Fibroblast of skin of back (primary cell): Measurements from ENCODE around the gene BLOC1S6. TPM values are rescaled to one million over a fixed set of nuclear protein-coding genes. Genes with fewer than 3 reads are reported as not detected.
A peak's percentile ranks its signal among the peaks of the same experiment; 100 is the strongest.

Experiments used
- DNase-seq: peaks from one replicate; pipeline ENCODE4 v3.0.0-alpha.2; 2013
- polyA plus RNA-seq, 2 experiments: library from polyadenylated mRNA; unstranded; fragments of 120-200 nt; gene quantifications; one replicate each; pipeline ENCODE4 v1.2.1, GENCODE V29; 2013; ENCODE audit not compliant: insufficient read length in 2 of 2

BLOC1S6 gene, protein sequence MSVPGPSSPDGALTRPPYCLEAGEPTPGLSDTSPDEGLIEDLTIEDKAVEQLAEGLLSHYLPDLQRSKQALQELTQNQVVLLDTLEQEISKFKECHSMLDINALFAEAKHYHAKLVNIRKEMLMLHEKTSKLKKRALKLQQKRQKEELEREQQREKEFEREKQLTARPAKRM
- 68.5 TPM for polyA plus RNA-seq (2013, experiment 1 of 2; ENCODE audit: insufficient read length)
- 68.3 TPM for polyA plus RNA-seq (2013, experiment 2 of 2; ENCODE audit: insufficient read length)

DNA sequence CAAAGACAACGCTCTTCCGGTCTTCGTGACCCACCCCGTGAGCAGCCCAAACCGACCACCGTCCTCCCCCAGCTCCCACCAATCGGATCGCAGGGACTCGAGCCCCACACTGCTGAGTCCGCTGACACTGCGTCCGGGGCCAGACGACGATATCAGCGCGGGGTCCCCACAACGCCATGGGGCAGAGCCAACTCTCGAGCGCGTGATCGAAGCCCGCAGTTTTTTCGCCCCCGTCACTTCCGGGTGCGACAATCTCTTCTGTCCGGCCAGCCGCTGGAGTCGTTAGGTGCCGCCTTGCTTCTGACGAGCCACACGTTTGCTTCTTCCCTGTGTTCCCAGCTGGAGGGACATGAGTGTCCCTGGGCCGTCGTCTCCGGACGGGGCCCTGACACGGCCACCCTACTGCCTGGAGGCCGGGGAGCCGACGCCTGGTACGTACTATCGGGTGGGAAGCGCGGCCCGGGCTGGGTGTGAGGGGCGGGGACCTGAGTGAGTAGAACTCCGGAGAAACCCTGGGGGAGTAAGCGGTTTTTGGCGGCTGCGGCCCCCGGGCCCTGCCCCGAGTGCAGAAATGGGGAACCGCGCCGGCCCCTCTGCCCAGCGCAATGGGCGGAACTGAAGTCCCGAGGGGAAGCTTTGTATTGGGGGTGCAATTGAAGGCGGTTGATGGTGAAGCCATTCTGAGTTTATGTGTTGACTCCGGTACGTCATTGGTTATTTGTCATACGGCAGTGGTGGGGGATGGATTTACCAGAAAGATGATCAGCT lies at the start of gene BLOC1S6:
Gene BLOC1S6, plus strand, starts transcription at position 285 of the 768 bp plus-strand sequence. Its CDS starts 65 bp downstream, at position 350.
- peak; percentile 93 for DNase-seq

DNA sequence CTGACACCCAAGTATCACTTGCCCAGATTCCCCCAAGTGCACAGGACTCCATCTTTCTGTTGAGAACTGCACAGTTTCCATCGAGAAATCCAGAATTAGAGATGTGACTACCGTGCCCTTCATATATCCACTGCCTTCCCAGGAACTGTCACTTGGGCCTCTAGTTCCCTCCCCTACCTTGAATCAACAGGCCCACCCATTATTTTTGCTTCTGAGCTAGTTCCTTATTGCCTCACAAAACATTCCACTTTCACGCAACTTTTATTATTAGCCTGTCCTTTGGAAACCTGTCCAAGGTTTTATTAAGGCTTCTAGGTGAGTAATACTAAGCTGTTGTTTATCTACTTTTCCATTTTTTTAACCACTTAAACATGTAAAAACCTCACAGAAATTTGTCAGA lies 47.5 kb upstream of the BLOC1S6 start:
- DNase-seq: no peak

DNA sequence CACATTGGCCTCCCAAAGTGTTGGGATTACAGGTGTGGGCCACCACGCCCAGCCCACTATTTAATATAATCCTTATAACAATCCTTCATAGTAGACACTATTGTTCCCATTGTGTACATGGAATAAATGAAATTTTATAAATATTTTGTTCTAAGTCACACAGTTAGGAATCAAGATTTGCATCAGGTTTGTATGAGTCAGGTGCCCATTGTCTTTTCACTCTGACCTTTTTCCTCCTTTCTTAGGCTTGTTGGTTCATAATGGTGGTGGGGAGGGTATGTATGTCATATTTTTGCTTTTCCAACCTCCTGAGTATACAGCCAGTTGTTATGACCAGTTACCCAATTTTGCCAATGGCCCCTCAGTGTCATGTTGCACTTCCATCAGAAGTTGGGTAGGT lies 46.6 kb upstream of the BLOC1S6 start:
- DNase-seq: no peak

DNA sequence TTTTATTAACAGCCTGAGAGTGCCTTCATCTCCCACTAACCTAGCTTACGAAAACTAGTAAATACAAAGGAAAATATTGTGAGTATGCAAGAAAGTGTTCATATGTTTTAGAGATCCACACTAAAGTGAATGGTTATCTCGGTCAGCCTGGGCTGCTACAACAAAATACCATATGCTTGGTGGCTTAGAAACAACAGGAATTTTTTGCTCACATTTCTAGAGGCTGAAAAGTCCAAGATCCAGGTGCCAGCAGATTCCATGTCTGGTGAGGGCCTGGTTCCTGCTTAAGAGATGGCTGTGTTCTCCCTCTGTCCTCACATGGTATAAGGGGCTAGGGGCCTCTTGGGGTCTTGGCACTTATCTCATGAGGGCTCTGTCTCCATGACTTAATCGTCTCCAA lies 44.1 kb upstream of the BLOC1S6 start:
- DNase-seq: no peak

DNA sequence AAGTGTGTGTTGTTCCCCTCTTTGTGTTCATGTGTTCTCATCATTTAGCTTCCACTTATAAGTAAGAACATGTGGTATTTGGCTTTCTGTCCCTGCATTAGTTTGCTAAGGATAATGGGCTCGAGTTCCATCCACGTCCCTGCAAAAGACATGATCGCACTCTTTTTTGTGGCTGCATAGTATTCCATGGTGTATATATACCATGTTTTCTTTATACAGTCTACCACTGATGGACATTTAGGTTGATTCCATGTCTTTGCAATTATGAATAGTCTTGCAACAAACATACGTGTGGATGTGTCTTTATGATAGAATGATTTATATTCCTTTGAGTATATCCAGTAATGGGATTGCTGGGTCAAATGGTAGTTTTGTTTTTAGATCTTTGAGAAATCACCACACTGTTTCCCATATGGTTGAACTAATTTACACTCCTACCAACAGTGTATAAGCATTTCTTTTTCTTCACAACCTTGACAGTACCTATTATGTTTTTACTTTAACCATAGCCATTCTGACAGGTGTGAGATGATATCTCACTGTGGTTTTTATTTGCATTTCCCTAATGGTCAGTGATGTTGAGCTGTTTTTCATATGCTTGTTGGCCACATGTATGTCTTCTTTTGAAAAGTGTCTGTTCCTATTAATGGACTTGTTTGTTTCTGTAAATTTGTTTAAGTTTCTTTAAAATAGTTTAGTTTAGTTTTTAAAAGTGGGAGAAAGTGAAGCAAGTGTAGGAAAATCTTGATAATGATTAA lies 42.7 kb upstream of the BLOC1S6 start:
- DNase-seq: no peak

DNA sequence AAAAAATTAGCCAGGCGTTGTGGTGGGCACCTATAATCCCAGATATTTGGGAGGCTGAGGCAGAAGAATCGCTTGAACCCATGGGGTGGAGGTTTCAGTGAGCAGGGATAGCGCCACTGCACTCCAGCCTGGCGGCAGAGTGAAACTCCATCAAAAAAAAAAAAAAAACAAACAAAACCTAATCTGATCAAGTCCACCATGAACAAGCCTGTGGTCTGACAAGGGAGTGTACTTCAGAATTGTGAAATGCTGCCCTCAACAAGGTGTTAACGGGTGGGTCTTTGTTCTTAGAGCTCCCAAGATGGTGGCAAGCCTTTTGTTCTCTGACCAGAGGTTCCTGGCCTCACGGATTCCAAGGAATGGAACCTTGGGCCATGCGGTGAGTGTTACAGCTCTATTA lies 40.4 kb upstream of the BLOC1S6 start:
- no peak for DNase-seq

DNA sequence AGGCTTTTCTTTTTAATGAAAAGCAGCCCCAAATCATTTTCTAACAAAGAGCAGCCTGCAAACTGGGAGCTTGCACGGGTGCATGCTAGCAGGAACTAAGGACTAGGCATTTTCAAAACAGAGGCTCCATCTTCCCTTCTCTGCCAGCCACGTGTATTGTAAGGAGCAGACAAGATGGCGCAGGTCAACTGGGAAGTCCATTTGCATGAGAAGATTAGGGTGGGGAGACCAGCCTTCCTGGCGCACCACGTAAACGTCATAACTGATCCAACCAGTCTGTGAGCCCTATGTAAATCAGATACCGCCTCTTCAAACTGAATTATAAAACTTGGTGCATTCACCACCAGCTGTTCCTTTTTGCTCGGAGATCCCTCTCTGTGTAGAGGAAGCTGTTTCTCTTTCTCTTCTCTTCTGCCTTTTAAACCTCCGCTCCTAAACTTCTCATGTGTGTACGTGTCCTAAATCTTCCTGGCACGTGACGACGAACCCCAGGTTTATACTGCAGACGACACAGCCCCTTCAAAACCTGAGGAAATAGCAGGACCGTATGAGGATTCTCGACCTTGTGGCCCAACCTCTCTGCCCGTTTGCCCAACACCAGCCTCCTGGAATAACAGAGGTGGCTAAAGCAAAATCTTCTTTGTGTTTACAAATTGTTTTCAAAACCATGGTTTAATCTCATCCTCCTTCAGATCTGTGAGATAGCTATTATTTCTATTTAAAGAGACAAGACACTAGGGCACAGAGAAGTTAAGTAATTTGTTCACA lies 38.2 kb upstream of the BLOC1S6 start:
- peak; percentile 6 for DNase-seq

DNA sequence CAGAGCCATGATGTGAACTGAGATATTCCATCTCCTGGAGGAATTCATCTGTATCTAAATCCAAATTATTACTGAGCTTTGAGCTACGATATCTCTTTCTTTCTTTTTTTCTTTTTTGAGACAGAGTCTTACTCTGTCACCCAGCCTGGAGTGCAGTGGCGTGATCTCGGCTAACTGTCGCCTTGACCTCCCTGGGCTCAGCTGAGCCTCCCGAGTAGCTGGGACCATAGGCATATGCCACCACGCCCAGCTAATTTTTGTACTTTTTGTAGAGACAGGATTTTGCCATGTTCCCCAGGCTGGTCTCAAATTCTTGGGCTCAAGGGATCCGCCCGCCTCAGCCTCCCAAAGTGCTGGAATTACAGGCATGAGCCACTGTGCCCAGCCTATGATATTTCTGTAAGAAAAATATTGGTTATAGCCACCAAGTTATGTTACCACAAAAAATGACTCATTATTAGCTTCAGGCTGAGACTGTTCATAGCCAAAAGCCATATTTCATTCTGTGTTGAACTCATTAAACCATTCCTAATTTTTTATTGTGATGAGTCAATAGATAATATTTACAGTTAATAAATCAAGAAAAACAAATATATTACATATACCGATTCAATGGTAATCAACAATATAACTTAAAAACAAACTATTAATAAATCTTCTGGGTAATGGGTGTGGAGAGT lies 37.5 kb upstream of the BLOC1S6 start:
- DNase-seq: peak; percentile 92

DNA sequence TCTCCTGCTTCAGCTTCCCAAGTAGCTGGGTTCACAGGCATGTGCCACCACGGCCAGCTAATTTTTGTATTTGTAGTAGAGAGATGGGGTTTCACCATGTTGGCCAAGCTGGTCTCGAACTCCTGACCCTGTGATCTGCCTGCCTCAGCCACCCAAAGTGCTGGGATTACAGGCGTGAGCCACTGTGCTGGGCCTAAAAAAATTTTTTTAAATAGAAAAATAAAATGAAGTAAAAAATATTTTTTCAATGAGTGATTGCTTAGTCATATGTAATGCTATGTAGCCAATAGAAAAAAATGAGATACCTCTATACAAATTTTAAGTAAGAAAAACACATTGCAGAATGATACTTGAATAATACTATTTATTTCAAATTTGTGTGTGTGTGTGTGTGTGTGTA lies 36.7 kb upstream of the BLOC1S6 start:
- peak; percentile 89 for DNase-seq

DNA sequence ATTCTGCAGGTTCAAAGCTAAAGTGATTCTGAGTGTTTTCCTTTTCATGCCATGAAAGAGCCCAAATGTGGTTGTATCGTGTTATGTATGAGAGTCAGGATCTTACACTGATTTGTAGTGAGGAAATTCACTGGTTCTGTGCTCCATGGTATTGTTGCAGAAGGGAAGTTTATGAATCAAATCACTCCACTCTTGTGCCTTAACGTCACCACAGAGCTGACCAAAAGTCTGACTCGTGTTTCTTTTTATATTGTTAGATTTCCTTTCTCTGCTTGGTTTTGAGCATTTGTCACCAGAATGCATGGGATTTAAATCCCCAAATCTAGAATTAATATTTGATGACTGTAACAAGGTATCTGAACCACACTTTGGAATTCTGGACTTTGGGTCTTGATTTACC lies 35.5 kb upstream of the BLOC1S6 start:
- peak; percentile 57 for DNase-seq

DNA sequence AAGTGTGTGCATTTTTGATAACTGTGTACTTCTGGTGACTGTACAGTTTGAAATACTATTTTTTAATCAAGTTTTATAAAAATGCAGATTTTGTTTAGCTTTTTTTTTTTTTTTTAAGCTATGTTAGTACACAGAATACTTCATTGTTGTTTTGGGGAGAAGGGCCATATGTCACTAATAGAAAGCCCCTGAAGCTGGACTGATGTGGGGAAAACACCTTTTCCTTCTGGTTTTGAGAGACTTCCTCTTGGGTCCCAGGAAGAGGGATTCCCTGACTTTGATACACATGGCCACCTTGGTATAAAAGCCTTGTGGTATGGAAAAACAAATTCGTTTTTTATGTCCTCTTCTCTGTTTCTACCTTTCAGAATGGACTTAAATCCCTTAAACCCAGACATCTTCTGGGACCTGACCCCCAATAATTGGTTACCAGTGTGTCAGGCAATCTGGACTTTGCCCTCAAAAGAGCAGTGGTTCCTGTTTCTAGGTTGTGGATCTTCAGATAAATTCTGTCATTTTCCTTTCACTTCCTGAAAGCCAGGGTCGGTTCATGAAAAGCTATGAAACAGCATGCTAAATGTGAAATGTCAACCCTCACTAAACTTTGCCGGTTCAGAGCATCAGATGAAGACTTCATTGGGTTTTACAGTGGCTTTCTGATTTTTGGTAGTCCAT lies 31.1 kb upstream of the BLOC1S6 start:
- DNase-seq: no peak

DNA sequence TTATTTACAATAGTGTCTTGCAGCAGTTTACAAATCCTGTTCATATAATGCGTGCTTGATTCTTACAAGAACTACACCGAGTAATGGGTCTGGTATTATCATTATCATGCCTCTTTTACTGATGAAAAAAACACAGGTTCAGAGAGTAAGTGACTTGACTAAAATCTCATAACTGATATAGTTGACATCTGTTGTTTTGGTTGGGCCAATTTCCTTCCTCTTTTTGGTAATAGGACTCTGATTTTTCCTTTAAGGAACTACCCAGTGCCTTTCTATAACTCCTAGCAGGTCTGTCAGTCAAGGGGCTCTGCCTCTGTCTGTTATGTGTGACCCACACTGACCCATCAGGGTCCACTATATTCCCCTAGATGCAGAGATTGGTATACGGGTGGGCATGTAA lies 14.6 kb upstream of the BLOC1S6 start:
- no peak for DNase-seq

DNA sequence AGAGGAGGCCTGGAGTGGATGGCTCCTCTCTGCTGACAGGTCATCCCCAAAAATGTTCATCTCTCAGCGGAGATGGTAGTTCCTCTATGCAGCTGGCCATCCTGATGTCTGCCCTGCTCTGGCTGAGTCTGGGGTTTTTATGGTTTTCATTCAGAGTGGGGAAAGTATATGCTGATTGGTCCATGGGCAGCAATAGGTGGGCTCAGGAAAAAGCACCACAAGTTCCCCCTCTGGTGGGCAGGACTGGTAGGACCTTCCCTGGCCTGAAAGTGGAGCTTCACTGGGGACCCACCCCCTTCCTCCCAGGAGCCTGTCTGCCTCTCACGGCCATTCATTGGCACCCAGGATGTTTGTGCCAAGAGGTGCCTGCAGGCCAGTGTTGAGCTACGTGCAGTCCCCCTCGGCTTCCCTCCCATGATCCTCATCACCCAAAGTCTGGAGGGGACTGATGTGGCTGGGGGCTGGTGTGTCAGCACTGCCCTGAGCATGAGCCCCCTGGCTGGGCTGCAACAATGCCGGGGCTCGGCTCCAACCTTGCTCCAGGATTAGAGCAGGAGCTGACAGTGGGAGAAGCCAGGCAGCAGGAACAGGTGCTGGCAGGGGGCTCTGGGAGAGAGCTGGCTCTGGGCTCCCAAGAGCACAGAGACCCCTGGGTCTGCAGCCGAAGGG lies 13.1 kb upstream of the BLOC1S6 start:
- DNase-seq: peak; percentile 41

DNA sequence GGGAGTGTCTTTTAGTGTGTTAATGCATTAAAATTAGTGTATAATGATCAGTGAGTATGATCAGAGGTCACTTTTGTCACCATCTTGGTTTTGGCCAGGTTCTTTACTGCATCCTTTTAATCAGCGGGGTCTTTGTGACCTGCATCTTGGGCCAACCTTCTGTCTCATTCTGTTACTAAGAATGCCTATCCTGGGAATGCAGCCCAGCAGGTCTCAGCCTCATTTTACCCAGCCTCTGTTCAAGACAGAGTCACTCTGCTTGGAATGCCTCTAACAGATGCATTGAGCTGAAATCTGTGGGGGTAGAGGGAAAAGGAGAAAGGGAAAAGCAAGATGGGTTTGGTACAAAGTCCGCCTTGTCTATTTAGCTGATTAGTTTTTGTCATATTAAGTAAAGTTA lies 5.3 kb upstream of the BLOC1S6 start:
- DNase-seq: no peak

DNA sequence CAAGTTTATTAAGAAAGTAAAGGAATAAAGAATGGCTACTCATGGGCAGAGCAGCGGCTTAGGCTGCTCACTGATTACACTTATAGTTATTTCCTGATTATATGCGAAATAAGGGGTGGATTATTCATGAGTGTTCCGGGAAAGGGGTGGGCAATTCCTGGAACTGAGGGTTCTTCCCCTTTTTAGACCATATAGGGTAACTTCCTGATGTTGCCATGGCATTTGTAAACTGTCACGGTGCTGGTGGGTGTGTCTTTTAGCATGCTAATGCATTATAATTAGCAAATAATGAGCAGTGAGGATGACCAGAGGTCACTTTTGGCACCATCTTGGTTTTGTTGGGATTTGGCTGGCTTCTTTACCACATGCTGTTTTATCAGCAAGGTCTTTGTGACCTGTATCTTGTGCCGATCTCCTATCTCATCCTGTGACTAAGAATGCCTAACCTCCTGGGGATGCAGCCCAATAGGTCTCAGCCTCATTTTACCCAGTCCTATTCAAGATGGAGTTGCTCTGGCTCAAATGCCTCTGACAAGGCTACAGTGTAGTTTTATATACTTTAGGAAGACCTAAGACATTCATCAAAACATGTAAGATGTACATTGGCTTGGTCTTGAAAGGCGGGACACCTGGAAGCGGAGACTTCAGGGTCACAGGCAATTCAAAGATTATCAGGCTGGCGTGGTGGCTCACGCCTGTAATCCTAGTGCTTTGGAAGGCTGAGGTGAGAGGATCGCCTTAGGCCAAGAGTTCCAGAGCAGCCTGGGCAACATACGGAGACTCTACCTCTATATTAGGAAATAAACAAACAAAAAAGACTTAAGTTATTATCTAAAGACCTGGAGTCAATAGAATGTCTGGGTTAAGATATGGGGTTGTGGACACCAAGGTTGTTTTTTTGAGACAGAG lies 3.2 kb upstream of the BLOC1S6 start:
- DNase-seq: no peak

DNA sequence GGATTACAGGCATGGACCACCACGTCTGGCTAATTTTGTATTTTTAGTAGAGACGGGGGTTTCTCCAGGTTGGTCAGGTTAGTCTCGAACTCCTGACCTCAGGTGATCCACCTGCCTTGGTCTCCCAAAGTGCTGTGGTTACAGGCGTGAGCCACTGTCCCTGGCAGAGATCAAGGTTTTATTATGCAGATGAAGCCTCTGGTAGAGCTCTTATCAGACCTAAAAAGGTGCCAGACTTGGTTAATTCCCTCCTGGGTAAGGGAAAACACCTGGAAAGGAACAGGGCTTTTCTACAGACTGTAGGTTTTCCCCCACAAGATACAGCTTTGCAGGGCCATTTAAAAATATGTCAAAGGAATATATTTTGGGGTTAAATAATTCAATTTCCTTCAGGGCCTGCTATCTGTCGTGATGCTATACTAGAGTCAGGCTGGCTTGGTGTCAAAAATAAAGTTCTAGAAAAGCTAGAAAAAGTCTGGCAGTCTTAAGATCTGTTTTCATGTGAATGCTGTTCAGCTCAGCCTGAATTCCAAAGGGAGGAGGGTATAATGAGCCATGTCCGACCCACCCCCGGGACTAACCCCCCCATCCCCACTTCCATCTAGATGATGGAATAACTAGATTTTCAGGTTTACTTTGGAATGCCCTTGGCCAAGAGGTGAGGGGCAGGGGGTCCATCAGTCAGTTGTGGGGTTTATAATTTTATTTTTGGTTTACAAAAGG lies 1.9 kb upstream of the BLOC1S6 start:
- DNase-seq: no peak

DNA sequence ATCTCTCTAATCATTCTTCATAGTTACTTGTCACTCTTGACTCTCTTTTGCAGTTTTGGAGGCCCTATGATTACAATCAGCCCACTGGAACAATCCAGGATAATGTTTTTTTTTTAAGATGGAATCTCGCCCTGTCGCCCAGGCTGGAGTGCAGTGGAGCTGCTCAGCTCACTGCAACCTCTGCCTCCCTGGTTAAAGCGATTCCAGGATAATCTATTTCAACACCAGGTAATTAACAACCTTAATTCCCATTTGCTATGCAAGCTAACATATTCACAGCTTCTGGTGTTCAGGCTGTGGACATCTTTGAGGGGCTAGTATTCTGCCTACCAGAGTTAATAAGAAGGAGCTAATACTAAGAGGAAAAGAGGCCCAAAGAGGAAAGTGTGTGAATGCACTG lies 1.1 kb upstream of the BLOC1S6 start:
- no peak for DNase-seq

DNA sequence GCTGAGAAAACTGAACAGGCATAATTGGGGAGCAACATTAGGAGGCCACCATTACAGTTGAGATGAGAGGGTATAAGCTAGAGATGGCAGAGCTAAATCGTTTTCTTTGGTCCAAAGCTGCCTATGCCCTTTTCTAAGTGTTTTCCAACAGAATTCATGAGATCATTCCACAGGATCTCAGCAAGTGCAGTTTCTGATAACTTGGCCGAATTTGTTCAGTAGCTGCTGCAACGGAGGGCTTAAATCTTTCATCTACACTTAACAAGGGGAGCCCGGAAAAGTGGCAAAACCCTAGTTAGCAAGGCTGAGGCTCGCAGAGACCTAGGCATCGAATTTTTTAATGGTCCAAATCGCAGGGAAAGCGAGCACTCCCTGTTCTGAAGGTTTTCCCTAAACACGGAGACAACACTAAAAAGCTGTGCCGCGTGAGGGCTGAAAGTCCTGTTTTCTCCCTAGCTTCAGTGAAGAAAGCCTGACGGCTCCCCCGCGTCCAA lies 531 bp upstream of the BLOC1S6 start:
- DNase-seq: no peak

DNA sequence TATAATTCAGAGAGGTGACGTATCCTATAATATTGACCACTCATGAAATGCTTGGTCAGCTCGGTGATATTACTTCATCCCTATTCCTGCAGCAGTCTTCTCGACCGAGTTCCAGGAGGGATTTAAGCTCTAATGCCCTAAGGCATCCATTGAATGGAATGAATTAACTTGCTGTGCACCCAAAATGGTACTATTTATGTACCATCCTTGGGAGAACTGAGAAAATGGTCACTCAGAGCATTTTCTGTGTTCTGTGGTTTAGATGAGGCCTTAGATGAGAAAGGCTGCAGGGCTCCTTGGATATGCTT lies 638 bp downstream of the BLOC1S6 start:
- no peak for DNase-seq
